Neural cell (in vitro differentiated cells): ENCODE measurements around the gene DNM3.

ENCODE experiments used
- CTCF ChIP-seq: fragments of 450-650 bp; IDR thresholded peaks from 2 replicates; pipeline ENCODE4 v1.5.1; 2014; ENCODE audit warnings: antibody characterized with exemption, mild to moderate bottlenecking, moderate library complexity; ENCODE audit not compliant: poor library complexity, severe bottlenecking
- EP300 ChIP-seq: fragments of 450-650 bp; conservative IDR thresholded peaks from 2 replicates; pipeline ENCODE4 v1.6.1; 2014; ENCODE audit warnings: antibody characterized with exemption, mild to moderate bottlenecking, moderate library complexity; ENCODE audit not compliant: poor library complexity, severe bottlenecking
- EZH2 ChIP-seq: fragments of 200-600, 300-800 bp; shearing (Covaris generic), sonication (generic); IDR thresholded peaks from 2 replicates; pipeline ENCODE4 v1.6.1; 2014; ENCODE audit warnings: antibody characterized with exemption, low read length, borderline replicate concordance, mild to moderate bottlenecking; ENCODE audit not compliant: insufficient read depth, poor library complexity, severe bottlenecking
- POLR2AphosphoS5 ChIP-seq: IDR thresholded peaks from 2 replicates; pipeline ENCODE4 v1.6.1; 2012
- RAD21 ChIP-seq: fragments of 450-650 bp; conservative IDR thresholded peaks from 2 replicates; pipeline ENCODE4 v1.6.1; 2014; ENCODE audit warnings: antibody characterized with exemption, mild to moderate bottlenecking, moderate library complexity
- REST ChIP-seq: IDR thresholded peaks from 2 replicates; pipeline ENCODE4 v1.6.1; 2012; ENCODE audit warnings: borderline replicate concordance
- SMC3 ChIP-seq: fragments of 450-650 bp; conservative IDR thresholded peaks from 2 replicates; pipeline ENCODE4 v1.6.1; 2014; ENCODE audit warnings: antibody characterized with exemption, mild to moderate bottlenecking, moderate library complexity; ENCODE audit not compliant: poor library complexity

GRCh38 chr1:172457479-172458130, 616.3 kb downstream of the DNM3 start:
- no peak for TF ChIP-seq EP300
- no peak for TF ChIP-seq CTCF
- TF ChIP-seq EZH2 = no peak
- TF ChIP-seq RAD21 = no peak
- TF ChIP-seq POLR2AphosphoS5 = no peak
- no peak for TF ChIP-seq REST
- TF ChIP-seq SMC3 = no peak
